IMR-90 (cell line): ENCODE results near the gene CUBN. TPM values are rescaled to one million over a fixed set of nuclear protein-coding genes. Genes with fewer than 3 reads are reported as not detected.
A peak's percentile ranks its signal among the peaks of the same experiment; 100 is the strongest.

Experiments
- ATAC-seq: fragments of 200-7000 bp; cut with Tn5 transposase; 2 replicates; pipeline ENCODE4 v1.9.1; 2020; ENCODE audit warnings: low read depth, mild to moderate bottlenecking, moderate library complexity
- BruUV-seq: library from RNA; stranded (reverse); fragments of 400-500 nt; replicated peaks from 2 replicates; lab custom pipeline; 2021; lab: Mats Ljungman, UMichigan
- CTCF ChIA-PET: fragments of 300-600 bp; formaldehyde crosslinking; extraction: SDS; loops from one replicate; lab custom pipeline; 2021; ENCODE audit warnings: antibody characterized with exemption; lab: Yijun Ruan, JAX
- POLR2A ChIA-PET: fragments of 300-600 bp; sonication (Branson Sonifier 250); formaldehyde crosslinking; loops from one replicate; lab custom pipeline; 2022; ENCODE audit warnings: antibody characterized with exemption; ENCODE audit not compliant: unreplicated experiment; lab: Charles Lee
- DNase-seq: peaks from one replicate; pipeline ENCODE4 v3.0.0; 2013
- H2AFZ ChIP-seq: replicated peaks from 2 replicates; pipeline ENCODE3; 2013; ENCODE audit warnings: low read length, mild to moderate bottlenecking; ENCODE audit not compliant: poor library complexity
- H2AK5ac ChIP-seq: 2 replicates; pipeline ENCODE4 v1.6.1; 2013; ENCODE audit warnings: low read depth, low read length, inconsistent platforms
- H2AK9ac ChIP-seq: replicated peaks from 2 replicates; pipeline ENCODE3; 2013; ENCODE audit warnings: mild to moderate bottlenecking, low read depth, low read length, moderate library complexity; ENCODE audit not compliant: poor library complexity
- H2BK120ac ChIP-seq: 2 replicates; pipeline ENCODE4 v1.6.1; 2013; ENCODE audit warnings: low read depth, low read length, inconsistent platforms
- H2BK15ac ChIP-seq: 3 replicates; pipeline ENCODE4 v1.6.1; 2013; ENCODE audit warnings: low read depth, low read length, inconsistent platforms
- H2BK20ac ChIP-seq: 2 replicates; pipeline ENCODE4 v1.6.1; 2013; ENCODE audit warnings: low read depth, mild to moderate bottlenecking, inconsistent platforms, low read length, moderate library complexity
- H2BK5ac ChIP-seq: 2 replicates; pipeline ENCODE4 v1.6.1; 2013; ENCODE audit warnings: mild to moderate bottlenecking, low read depth, low read length, inconsistent platforms; ENCODE audit not compliant: poor library complexity, severe bottlenecking
- H3K14ac ChIP-seq: replicated peaks from 2 replicates; pipeline ENCODE4 v1.6.1; 2013; ENCODE audit warnings: low read depth, low read length, inconsistent platforms
- H3K18ac ChIP-seq: 2 replicates; pipeline ENCODE4 v1.6.1; 2013; ENCODE audit warnings: low read depth, low read length, control low read depth
- H3K23ac ChIP-seq: 2 replicates; pipeline ENCODE4 v1.6.1; 2013; ENCODE audit warnings: low read depth, low read length, inconsistent platforms
- H3K27ac ChIP-seq: 2 replicates; pipeline ENCODE4 v1.5.1; 2013; ENCODE audit warnings: mild to moderate bottlenecking, control low read depth, low read length; ENCODE audit not compliant: insufficient read depth
- H3K27me3 ChIP-seq: 2 replicates; pipeline ENCODE4 v1.6.1; 2013; ENCODE audit warnings: low read length; ENCODE audit not compliant: control insufficient read depth, insufficient read depth
- H3K36me3 ChIP-seq: 2 replicates; pipeline ENCODE4 v1.6.1; 2013; ENCODE audit warnings: low read length, mixed read lengths; ENCODE audit not compliant: control insufficient read depth, insufficient read depth
- H3K4ac ChIP-seq: 2 replicates; pipeline ENCODE4 v1.6.1; 2013; ENCODE audit warnings: low read depth, low read length, inconsistent platforms
- H3K4me1 ChIP-seq: 2 replicates; pipeline ENCODE4 v1.6.1; 2013; ENCODE audit warnings: low read length, mixed read lengths; ENCODE audit not compliant: control insufficient read depth, insufficient read depth
- H3K4me2 ChIP-seq: 2 replicates; pipeline ENCODE4 v1.6.1; 2013; ENCODE audit warnings: low read depth, mild to moderate bottlenecking, control low read depth, low read length, moderate library complexity
- H3K4me3 ChIP-seq: 2 replicates; pipeline ENCODE4 v1.5.1; 2013; ENCODE audit warnings: low read depth, mild to moderate bottlenecking, control low read depth, low read length, moderate library complexity; ENCODE audit not compliant: insufficient read depth
- H3K56ac ChIP-seq: 2 replicates; pipeline ENCODE4 v1.6.1; 2013; ENCODE audit warnings: low read length, inconsistent platforms; ENCODE audit not compliant: insufficient read depth; ENCODE audit errors: extremely low read depth
- H3K79me1 ChIP-seq, 2 experiments: 2 replicates each; pipeline ENCODE4 v1.6.1; 2013; ENCODE audit warnings: low read length in 2 of 2, inconsistent platforms in 1 of 2, low read depth in 1 of 2
- H3K9ac ChIP-seq: 2 replicates; pipeline ENCODE4 v1.6.1; 2013; ENCODE audit warnings: low read depth, low read length, control low read depth
- H3K9me1 ChIP-seq: 2 replicates; pipeline ENCODE4 v1.6.1; 2013; ENCODE audit warnings: low read length, inconsistent platforms; ENCODE audit not compliant: insufficient read depth
- H3K9me3 ChIP-seq: 2 replicates; pipeline ENCODE4 v1.6.1; 2013; ENCODE audit warnings: low read length; ENCODE audit not compliant: control insufficient read depth, insufficient read depth
- H4K20me1 ChIP-seq: 2 replicates; pipeline ENCODE4 v1.6.1; 2013; ENCODE audit warnings: low read length, inconsistent platforms; ENCODE audit not compliant: insufficient read depth
- H4K5ac ChIP-seq: 2 replicates; pipeline ENCODE4 v1.6.1; 2013; ENCODE audit warnings: mild to moderate bottlenecking, low read depth, low read length, control low read depth
- H4K8ac ChIP-seq, 2 experiments: 2 replicates each; pipeline ENCODE4 v1.6.1; 2013; ENCODE audit warnings: low read depth in 2 of 2, low read length in 2 of 2, control low read depth in 1 of 2, inconsistent platforms in 1 of 2
- H4K91ac ChIP-seq: 2 replicates; pipeline ENCODE4 v1.6.1; 2013; ENCODE audit warnings: low read depth, low read length, inconsistent platforms; ENCODE audit not compliant: insufficient read depth
- CEBPB ChIP-seq: IDR thresholded peaks from 2 replicates; pipeline ENCODE4 v1.6.1; 2012; ENCODE audit warnings: low read depth, low read length, improper control_type of control experiment
- CHD1 ChIP-seq: IDR thresholded peaks from 2 replicates; pipeline ENCODE4 v1.6.1; 2012; ENCODE audit warnings: low read depth, low read length, improper control_type of control experiment
- ELK1 ChIP-seq: fragments of 150-350 bp; IDR thresholded peaks from 2 replicates; pipeline ENCODE4 v1.6.1; 2016; ENCODE audit warnings: low read depth, mild to moderate bottlenecking, low read length, moderate library complexity, borderline replicate concordance
- FOS ChIP-seq: fragments of 150-350 bp; IDR thresholded peaks from 2 replicates; pipeline ENCODE4 v1.6.1; 2016; ENCODE audit warnings: low read depth, low read length
- MAZ ChIP-seq: IDR thresholded peaks from 2 replicates; pipeline ENCODE4 v1.6.1; 2012; ENCODE audit warnings: low read depth, mild to moderate bottlenecking, low read length, improper control_type of control experiment, moderate library complexity, borderline replicate concordance
- MXI1 ChIP-seq: IDR thresholded peaks from 2 replicates; pipeline ENCODE4 v1.6.1; 2012; ENCODE audit warnings: low read depth, mild to moderate bottlenecking, low read length, moderate library complexity, borderline replicate concordance
- POLR2A ChIP-seq: IDR thresholded peaks from 2 replicates; pipeline ENCODE4 v1.6.1; 2012; ENCODE audit warnings: mild to moderate bottlenecking, low read depth, low read length
- SMC3 ChIP-seq: fragments of 150-350 bp; IDR thresholded peaks from 2 replicates; pipeline ENCODE4 v1.6.1; 2016; ENCODE audit warnings: low read depth, mild to moderate bottlenecking, antibody characterized with exemption, low read length, moderate library complexity
- WGBS, 2 experiments: methylation state at CpG; one replicate each; pipeline versions ENCODE4 v1.1.5 to v1.1.7; 2013; ENCODE audit warnings: missing lambda C conversion rate in 2 of 2; ENCODE audit not compliant: insufficient read length in 1 of 2; ENCODE audit errors: extremely low coverage in 2 of 2; 5-methylcytosine and 5-hydroxymethylcytosine counted together
- dilution Hi-C: fragments of 300-500 bp; cut with HindIII; formaldehyde crosslinking; loops from one replicate; pipeline ENCODE4 v1.14.3; 2018; ENCODE audit warnings: low sequenced_read_pairs; ENCODE audit not compliant: unreplicated experiment
- in situ Hi-C: fragments of 300-500 bp; cut with MboI; formaldehyde crosslinking; loops from 3 replicates; pipeline ENCODE4 v1.14.3; 2019; ENCODE audit warnings: low sequenced_read_pairs, inconsistent platforms, mixed read lengths
- intact Hi-C: fragments of 100-400 bp; cut with micrococcal nuclease; formaldehyde crosslinking; loops from 2 replicates; pipeline ENCODE4 v1.10.0; 2022
- polyA plus RNA-seq, 3 experiments: library from polyadenylated mRNA; depleted of rRNA; stranded (reverse); fragments of >200 nt; gene quantifications; 2 replicates each; pipeline ENCODE4 v1.2.3, GENCODE V29; 2012; ENCODE audit warnings: low replicate concordance in 1 of 3
- total RNA-seq: library from RNA; depleted of rRNA; stranded (reverse); fragments of >200 nt; gene quantifications from 2 replicates; pipeline ENCODE4 v1.2.3, GENCODE V29; 2012
- TF ChIP-seq, protein P1 (sequence below): fragments of 150-350 bp; IDR thresholded peaks from 2 replicates; pipeline ENCODE4 v1.6.1; 2017; ENCODE audit warnings: mild to moderate bottlenecking, antibody characterized with exemption, low read length, low read depth

Gene CUBN
- total and polyA plus RNA-seq, 2 of the 4 experiments (the other 2 are of a cell fraction): 0.19 to 0.54 TPM

GRCh38 chr10:17085011-17085725 is 44.4 kb downstream of the CUBN start:
- Histone ChIP-seq H4K91ac (no peak overlapping the region), H3K9me1 (no peaks in the 10 kb centered on the region; the same call in 1 of the 2 replicates), H2BK20ac (no peak overlapping the region), H3K18ac (no peak overlapping the region), H3K27ac (no peak overlapping the region), H3K23ac (no peak overlapping the region), H3K56ac (no peak overlapping the region), H3K9me3 (no peaks in the 10 kb centered on the region), H2BK15ac (0 out of 3 replicates have a peak overlapping the region, but pooled peaks have one; percentile 47), H3K4me2 (no peak overlapping the region), H3K4me3 (no peak overlapping the region), H3K27me3 (no peaks in the 10 kb centered on the region), H4K20me1 (no peaks in the 10 kb centered on the region), H3K14ac (0 out of 2 replicates have a peak overlapping the region, but pooled peaks have one; percentile 16), H3K4ac (peak overlapping the region; percentile 34; the same call in 1 of the 2 replicates), H2BK120ac (peak overlapping the region; percentile 55; the same call in 1 of the 2 replicates), H2BK5ac (no peak overlapping the region), H2AFZ (no peak overlapping the region), H4K5ac (no peak overlapping the region), H4K8ac (0 out of 4 replicates have a peak overlapping the region, but pooled peaks of 1 of the 2 experiments have one; percentile 16), H3K9ac (no peak overlapping the region), H3K4me1 (peaks cover 7% of the 10 kb centered on the region), H2AK9ac (no peak overlapping the region), H3K36me3 (no peaks in the 10 kb centered on the region), H2AK5ac (no peak overlapping the region; the same call in 1 of the 2 replicates), H3K79me1 (no peaks in the 10 kb centered on the region)
- WGBS, 2 experiments: no CpG with 5 or more reads among the region's 4 CpGs
- TF ChIP-seq FOS (no peak), SMC3 (no peak), CEBPB (no peak), MXI1 (no peak), POLR2A (no peak), MAZ (no peak), ELK1 (no peak), CHD1 (no peak)
- TF ChIP-seq, protein P1, sequence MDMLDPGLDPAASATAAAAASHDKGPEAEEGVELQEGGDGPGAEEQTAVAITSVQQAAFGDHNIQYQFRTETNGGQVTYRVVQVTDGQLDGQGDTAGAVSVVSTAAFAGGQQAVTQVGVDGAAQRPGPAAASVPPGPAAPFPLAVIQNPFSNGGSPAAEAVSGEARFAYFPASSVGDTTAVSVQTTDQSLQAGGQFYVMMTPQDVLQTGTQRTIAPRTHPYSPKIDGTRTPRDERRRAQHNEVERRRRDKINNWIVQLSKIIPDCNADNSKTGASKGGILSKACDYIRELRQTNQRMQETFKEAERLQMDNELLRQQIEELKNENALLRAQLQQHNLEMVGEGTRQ: no peak
- in situ Hi-C loops (no loop called here), intact Hi-C loops (no loop called here), dilution Hi-C loops (no loop called here)
- POLR2A ChIA-PET: no interaction called here
- no TSS peak for BruUV-seq
- DNase-seq (peak; percentile 20), ATAC-seq (no peak)
- CTCF ChIA-PET: no interaction called here
